GM19193 (cell line): Measurements from ENCODE around the gene CLDN7.

Experiments
- POLR2A ChIP-seq: IDR thresholded peaks from 4 replicates; pipeline ENCODE4 v1.6.1; 2011; ENCODE audit not compliant: insufficient read depth, insufficient read length; ENCODE audit errors: extremely low read depth

Gene CLDN7

DNA sequence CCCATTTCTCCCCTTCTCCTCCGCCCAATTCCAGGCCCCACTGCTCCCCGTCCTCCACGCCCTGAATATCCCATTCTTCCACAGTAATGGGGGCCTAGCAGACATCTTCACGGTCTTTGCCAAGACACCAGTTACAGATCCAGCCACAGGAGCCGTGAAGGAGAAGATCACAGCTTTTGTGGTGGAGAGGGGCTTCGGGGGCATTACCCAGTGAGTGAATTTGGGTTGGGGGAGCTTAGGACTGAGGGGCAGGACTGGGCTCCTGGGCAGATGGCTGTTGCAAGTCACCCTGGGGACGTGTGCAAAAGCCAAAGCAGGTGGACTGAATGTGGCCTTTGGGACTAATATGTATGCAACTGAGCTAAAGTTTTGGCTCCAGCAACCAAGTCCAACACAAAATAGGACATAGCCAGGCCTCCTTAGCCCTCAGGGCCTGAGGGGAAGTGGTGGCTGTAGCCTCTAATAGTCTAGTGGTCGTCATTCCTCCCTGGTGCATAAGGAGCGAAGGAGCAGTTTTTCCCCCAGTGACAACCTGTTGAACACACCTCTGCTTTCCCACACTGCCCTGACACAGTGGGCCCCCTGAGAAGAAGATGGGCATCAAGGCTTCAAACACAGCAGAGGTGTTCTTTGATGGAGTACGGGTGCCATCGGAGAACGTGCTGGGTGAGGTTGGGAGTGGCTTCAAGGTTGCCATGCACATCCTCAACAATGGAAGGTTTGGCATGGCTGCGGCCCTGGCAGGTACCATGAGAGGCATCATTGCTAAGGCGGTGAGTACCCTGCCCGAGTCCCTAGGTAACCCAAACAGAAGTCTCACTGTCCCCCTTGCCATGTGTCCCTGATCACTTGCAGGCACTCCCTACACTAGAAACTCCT is 39.9 kb downstream of the CLDN7 start:
- peak; percentile 18 for TF ChIP-seq POLR2A

DNA sequence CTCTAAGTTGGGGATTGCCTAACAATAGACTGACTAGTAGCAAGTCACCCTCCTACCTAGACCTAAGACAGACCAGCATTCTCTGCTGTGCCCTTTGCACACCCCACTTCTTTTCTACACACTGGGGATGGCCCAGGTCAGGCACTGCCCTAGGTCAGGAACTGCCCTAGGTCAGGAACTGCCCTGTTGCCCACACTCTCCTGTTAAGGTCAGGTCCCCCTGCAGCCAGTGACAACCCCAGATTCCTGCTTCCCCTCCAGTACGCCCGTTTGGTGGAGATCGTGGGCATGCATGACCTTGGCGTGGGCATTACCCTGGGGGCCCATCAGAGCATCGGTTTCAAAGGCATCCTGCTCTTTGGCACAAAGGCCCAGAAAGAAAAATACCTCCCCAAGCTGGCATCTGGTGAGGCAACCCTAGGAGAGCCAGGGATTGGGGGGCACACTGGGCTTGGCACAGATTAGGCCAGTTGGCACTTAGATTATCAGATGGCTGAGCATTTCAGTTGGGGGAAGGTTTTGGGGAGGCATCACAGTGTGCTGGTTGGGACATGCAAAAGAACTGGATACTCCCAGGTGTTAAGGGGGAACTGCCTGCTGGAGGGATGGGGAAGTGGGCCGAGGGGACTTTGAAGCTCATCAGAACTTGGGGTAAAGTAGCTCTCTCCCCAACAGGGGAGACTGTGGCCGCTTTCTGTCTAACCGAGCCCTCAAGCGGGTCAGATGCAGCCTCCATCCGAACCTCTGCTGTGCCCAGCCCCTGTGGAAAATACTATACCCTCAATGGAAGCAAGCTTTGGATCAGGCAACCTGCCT is 40.8 kb downstream of the CLDN7 start:
- no peak for TF ChIP-seq POLR2A

DNA sequence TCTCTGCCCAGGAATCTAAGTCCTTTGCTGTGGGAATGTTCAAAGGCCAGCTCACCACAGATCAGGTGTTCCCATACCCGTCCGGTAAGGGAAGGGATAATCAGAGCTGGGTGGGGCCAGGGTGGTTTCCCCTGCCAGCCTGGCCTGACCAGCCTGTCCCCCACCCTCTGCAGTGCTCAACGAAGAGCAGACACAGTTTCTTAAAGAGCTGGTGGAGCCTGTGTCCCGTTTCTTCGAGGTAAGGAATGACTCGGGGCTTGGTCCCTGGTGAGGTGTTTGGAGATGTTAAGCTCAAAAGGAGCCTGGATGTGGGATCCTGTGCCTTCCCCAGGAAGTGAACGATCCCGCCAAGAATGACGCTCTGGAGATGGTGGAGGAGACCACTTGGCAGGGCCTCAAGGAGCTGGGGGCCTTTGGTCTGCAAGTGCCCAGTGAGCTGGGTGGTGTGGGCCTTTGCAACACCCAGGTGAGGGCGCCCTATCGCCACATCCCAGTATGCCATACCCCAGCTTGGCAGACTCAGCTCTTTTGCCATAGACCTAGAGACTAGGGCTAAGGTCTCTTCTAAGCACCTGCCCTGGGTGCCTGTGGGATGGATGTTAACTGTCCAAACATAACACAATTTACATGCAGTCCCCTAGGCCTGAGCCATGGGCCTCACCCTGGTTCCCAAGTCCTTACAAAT is 41.5 kb downstream of the CLDN7 start:
- TF ChIP-seq POLR2A = no peak

- peak; percentile 62 for TF ChIP-seq POLR2A
Observed at GRCh38 chr17:7219812-7220592, 42.3 kb downstream of the CLDN7 start, which contains the start of the genes ACADVL and DLG4. Gene ACADVL, plus strand, starts transcription at chr17:7219938. Its CDS starts 47 bp downstream, at chr17:7219985. Gene DLG4, minus strand, starts transcription at chr17:7219836.

- no peak for TF ChIP-seq POLR2A
Observed at GRCh38 chr17:7219229-7219811, 43.0 kb downstream of the CLDN7 start.

DNA sequence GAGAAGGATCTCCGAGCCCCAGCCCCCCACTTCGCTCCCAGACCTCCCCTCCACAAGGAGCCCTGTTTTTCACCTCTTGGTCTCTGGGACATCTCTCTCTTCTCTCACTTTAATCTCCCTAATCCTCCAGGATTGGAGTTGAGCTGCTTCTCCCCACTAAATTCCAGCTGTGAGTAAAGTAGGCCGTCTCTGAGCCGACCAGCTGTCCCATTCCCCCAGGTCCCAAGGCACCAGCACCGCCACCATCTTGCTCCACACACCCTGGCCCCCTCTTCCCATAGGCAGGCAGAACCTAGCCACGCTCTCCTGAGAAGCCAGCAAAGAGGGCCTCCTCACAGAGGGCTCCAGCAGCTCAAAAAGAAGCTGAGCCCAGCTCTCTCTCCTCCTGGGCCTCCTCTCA is 43.5 kb downstream of the CLDN7 start:
- TF ChIP-seq POLR2A = no peak

- TF ChIP-seq POLR2A = no peak
Observed at GRCh38 chr17:7218166-7218565, 44.1 kb downstream of the CLDN7 start.

GRCh38 chr17:7217113-7217987 is 44.9 kb downstream of the CLDN7 start:
- TF ChIP-seq POLR2A = no peak

DNA sequence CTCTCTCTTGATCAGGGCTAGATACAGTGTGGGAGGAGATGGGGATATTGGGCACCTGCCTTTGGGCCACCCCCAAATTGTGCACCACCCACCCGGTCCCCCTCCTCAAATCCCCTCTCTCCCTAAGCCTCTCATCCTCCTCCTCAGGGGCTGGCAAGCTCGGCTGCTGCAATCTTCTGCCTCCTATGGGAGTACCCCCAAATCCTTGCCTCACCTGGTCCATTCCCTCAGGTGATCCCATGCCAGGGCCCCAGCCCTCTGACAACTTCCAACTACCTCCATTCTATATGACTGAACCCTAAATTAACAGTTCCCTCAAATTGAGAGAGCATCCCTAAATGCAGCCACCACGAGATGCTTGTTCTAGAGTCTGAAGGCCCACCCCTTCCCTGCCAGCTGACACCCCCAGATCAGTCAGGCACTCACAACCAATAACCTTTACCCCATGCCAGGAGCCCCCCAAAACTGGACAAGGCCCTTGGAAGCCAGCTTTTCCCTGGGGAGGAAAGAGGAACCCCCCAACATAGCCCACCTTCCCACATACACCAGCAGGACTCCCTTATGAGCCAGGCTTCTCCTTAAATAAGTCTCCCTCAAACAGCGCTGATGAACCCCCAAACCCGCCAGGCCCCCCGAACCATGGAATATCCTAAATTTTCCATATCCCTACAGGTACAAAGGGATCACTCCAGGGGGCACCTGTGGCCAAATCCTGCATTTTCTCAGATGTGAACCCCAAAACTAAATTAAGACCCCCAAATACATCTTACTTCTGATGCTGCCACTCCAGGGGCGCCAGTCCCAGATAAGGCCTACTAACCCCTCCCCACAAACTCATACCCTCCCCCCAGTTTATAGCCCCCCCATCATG is 45.8 kb downstream of the CLDN7 start:
- TF ChIP-seq POLR2A = no peak

DNA sequence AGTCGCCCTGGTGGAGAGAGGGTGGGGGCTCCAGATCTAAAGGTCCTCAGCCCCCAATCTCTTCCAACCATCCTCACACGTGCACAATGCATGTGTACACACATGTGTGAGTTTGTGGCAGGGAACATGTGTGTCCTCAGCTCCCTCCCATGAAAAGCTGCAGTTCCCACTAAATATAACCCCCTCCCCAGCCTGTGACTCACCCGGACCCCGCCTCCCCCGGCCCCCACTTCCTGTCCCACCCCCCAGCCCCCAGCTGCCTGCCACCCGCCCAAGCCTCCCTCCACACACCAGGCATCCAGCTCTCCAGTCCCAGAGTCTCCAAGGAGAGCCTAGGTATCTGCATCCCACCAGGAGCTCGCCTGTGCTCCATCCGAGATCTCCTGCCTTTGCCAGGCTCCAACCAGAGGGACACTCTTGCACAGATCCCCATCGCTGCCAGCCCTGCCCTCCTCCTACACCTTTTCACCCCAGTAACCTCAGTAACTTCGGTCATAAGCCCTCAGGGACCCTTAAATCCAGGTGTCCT is 46.6 kb downstream of the CLDN7 start:
- TF ChIP-seq POLR2A = no peak

DNA sequence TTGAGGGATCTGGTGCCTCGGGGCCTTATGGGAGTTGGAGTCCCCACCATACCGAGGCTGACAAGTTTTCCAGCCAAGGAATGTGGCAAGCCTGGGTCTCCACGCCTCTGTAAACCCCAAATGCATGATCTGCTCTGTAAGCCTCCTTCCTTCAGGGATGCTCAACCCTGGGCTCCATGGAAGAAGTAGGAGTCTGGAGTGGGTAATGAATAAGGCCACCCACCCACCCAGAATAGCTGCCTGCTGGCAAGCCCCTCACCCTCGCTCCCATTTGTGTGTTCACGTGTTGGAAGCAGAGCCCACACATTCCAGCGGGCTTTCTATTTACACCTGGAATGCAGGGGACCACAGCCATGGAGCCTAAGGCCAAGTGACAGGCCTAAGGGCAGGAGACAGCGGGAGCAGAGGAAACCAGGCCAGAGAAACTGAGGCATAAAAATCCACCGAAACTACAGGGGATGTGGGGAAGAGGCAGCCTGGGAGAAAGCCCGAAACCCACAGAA is 47.1 kb downstream of the CLDN7 start:
- no peak for TF ChIP-seq POLR2A
